Stimulated activated naive CD4-positive, alpha-beta T cell (primary cell): ENCODE measurements around the gene MTURN.

Experiments
- DNase-seq, 6 experiments: peaks; one replicate each; lab custom pipeline; 2025; lab: John Stamatoyannopoulos, UW

Gene MTURN

GRCh38 chr7:30162622-30163124, 27.9 kb downstream of the MTURN start:
- peak in 3 of 6 experiments; percentile 5 to 19 (median 15) for DNase-seq

GRCh38 chr7:30163231-30163894, 28.6 kb downstream of the MTURN start:
- DNase-seq = no peak

GRCh38 chr7:30164567-30164966, 29.8 kb downstream of the MTURN start:
- peak in 1 of 6 experiments; percentile 2 for DNase-seq

- no peak for DNase-seq
Measured at GRCh38 chr7:30165590-30165989, 30.8 kb downstream of the MTURN start.

DNA sequence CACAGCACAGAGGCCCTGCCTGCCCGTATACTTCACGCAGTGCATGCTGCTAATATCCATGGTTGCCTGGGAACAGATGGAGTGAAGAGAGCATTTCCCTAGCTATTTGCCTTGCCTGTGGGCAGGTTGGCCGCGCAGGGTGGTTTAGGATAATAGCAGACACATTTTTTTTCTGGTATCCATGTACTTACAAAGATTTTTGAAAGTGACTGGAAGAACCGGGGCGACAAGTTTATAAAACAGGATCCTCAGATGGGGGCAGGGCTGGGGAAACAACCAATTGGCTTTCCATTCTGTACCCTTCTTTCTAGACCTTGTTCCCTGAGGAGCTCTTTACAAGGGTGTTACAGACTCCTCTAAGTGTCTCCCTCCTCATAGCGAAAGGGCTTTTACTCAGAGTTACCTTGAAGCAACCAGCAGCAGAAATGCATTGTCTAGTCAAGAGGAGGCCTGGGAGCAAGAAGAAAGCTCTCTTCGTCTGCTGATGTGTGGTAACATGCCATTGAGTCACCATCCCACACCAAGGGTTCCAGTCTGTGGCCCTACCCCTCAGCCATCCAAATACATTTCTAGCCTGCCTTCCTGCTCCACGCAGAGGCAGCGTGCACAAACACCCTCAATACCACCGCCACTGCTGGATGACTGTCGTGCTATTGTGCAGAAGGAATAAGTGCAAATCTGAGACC, 31.5 kb downstream of the MTURN start:
- DNase-seq = no peak

GRCh38 chr7:30166841-30167235, 32.1 kb downstream of the MTURN start:
- DNase-seq = no peak

DNA sequence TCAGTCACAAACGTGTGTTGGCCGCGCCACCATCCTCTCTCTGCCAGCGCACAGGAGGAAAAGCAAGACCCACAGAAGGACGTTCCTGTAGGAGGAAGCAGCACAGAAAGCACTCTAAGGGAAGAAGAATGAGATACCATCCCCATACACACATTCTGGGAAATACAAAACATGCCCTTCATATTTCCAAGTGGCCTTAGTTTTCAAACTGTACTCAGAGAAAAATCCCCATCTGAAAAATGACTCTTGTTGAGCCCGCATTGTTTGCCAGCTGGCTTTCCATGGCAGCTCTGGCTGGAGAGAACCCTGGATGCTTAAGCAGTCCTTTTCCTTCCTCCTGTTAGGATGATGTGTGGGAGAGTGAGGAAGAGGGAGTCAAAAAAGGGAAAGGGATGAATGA, 33.1 kb downstream of the MTURN start:
- DNase-seq = no peak

GRCh38 chr7:30168835-30169573, 34.2 kb downstream of the MTURN start:
- no peak for DNase-seq

DNA sequence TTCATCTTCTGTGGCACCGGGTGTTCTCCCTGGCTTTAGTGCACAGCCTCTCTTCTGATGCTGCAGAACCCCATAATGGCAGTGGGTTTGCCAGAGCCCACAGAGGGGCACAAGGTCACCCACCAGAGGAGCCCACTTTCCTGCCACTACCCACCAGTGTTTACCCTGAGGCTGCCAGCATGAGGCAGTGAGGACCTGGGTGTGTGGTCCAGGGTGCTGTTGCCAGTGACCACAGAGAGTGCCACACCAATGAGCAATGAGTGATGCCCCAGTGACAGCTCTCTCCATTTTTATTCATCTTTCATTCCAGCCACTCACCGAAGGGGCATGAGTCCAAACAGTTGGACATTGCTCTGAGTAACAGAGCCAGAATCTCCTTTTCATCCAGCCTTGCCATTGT, 34.8 kb downstream of the MTURN start:
- DNase-seq = no peak

DNA sequence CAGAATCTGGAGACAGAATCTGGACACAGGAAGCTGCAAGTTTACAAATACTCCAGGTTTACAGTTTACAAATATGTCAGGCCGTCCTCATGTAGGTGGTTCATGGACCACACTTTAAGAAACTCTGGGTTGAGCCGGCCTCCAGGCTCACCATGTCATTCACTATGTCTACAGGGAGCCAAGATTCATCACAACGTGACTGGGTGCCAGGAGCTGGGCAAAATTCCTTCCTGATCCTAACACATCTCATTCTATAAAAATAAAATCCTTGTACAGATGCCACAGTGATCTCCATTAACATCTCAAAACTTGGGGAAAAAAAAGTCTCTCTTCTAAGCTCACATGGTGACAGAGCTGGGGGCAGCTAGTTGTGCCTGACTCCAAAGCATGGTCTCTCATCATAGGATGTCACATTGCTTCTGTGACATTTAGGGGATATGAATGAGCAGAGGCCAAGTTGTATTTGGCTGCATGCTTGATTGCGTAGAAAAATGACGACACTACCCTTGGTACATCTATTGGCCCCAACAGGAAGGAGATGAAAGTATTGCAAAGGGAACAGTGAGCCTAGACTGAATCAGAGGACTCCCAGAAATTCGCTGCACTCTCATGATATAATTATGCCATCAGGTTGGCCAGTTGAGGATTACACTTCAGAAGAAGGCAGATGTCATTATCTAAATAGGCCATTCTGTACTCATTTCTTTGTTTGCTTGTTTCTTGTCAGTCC, 35.9 kb downstream of the MTURN start:
- no peak for DNase-seq

DNA sequence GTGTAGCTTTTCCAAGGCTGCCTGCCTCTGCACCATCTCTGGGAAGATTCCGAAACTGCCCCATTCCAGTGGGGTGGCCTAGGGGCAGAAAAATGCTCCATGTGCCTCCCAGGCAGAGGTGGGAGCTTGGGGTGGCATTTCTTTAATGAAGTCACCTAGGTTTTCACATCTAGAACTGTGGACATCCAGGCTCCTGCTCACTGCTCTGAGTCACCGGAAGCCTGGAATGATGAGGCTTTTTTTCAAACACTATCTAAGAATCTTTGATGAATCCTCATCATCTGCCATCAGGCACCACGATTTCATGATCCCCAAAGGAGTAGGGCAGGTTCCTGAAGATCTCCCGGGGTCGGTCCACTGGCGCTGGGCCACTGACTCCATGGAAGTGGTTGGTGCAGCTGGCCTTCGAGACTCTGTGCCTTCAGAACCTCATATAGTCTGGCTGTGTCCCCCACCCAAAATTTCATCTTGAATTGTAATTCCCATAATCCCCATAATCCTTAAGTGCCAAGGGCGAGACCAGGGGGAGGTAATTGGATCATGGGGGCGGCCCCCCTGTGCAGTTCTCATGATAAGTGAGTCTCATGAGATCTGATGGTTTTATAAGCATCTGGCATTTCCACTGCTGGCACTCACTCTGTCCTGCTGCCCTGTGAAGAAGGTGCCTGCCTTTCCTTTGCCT, 37.1 kb downstream of the MTURN start:
- no peak for DNase-seq

- no peak for DNase-seq
Measured at GRCh38 chr7:30172451-30172850, 37.7 kb downstream of the MTURN start.

DNA sequence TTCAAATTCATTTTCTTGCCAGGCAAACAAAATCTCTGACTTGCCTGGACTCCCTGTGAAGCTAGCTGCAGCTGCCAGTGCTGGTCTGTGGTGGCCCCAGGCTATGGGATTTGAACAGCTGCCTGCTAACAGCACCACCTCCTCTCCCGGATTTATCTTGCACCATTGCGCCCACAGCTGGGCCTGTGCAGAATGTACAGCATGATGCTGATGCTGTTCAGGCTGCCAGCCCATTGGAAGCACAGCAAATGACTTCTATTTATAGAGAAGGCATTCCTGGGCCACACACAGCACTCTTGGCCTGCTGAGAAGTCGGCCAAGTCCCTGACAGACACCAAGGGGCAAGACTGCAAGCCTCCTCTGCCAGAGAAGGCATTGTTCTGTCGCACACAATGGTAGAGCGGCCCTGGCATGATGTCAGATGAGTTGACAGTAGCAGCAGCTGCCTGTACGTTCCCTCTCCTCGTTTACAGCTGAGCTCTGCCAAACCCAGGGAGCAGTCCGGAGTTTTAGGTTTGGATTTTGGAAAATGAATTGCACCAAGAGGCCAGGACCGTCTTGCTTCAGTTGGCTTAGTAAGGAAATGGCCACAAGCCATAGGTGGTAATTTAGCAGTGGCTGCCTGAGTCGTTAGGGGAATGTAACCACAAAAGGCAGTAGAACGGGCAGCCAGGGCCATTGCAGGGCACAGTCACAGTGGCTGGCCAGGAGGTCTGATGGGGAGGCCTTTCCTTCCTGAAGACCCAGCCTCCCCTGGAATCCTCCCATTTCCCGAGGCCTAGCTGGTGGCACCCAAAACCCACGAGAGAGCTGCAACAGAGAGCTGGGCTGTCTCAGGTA, 38.5 kb downstream of the MTURN start:
- DNase-seq = no peak

- no peak for DNase-seq
Measured at GRCh38 chr7:30175180-30175579, 40.4 kb downstream of the MTURN start.

DNA sequence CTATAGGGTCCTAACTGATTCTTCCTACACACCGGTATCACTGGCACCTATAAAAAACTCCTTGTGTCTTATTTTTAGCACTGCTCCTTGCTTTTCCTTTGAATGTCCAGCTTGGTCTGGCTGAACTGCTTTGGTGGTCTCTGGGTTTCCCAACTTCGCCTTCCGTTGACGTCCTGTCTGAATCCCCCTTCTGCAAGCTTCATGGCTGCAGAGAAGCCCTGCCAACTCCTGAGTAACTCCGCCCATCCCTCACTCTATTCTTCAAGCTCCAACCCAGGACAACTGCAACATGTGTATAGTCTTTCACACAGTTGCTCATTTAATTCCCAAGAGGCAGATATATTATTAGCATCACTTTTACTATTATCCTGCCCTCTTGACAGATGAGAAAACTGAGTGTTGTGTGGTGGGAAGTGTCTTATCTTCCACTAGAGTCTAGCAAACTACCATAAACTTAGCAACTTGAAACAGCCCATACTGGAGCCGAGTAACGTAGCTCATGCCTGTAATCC, 40.9 kb downstream of the MTURN start:
- DNase-seq = no peak

GRCh38 chr7:30176463-30177109, 41.8 kb downstream of the MTURN start:
- no peak for DNase-seq

DNA sequence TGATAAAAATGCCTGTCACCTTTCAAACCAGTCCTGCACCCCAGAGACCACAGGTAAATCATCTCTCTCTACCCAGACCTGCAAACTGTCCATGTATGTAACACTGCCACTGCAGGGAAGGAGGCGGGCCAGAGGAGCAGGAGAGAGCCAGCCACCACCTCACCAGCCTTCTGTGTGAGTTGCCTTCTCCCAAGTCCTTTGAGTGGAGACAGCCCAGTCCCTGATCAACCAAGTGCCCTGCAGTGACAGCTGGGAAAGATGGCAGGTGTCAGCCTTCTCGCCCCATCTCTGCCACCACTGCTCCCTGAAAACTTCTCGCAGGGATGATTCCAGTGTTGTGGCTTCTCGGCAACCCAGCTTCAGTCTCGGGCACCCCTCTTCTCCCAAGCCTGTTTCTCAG, 42.4 kb downstream of the MTURN start:
- DNase-seq = no peak

DNA sequence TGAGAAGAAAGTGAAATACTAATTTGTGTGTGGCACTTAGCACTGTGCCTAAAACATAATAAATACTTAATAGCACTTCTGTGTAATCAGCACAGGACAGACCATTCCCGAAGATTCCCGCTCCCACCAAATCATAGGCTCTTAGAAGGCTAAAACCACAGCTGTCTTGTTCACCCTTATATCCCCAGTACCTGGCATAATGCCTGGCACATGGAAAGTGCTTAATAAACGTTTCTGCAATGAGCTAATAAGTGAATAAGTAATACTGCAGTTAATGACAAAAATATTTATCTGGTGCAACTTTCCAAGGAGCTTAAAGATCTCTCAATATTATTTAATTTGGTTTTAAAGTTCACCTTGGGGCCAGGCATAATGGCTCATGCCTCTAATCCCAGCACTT, 43.2 kb downstream of the MTURN start:
- no peak for DNase-seq

- no peak for DNase-seq
Measured at GRCh38 chr7:30178748-30179436, 44.1 kb downstream of the MTURN start.
